NCI-H2029 (cell line): ENCODE measurements around the gene TP63.

Source experiments
- DNase-seq: peaks from one replicate; lab custom pipeline; 2025; lab: John Stamatoyannopoulos, UW

The TP63 gene

DNA sequence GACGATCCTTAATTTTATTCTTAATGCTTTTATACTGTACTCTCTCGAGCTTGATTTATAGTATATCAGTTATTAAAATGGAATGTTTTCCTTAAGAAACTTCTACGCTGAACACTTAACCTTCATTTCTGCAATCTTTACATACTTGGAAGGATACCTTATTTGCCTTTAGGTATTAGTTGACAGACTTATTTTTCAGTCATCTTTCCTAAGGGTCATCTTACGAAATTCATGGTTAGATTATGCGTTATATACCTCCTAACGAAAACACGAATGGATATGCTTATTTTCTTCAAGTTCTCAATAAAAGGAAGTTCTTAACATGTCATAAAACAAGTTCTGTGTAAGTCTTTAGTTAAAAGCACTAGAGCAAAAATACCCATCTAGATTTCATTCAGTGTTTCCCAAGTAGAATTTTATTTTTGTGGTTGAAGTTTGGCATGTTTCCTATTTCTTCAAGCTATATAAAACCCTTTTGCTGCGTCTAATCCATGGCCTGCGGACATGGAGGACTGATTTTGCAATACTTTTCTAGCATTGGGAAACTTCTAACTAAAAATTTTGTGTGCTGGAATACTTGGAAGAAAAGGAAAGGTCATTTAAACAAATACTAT, 231.3 kb downstream of the TP63 start:
- DNase-seq, result no peak

DNA sequence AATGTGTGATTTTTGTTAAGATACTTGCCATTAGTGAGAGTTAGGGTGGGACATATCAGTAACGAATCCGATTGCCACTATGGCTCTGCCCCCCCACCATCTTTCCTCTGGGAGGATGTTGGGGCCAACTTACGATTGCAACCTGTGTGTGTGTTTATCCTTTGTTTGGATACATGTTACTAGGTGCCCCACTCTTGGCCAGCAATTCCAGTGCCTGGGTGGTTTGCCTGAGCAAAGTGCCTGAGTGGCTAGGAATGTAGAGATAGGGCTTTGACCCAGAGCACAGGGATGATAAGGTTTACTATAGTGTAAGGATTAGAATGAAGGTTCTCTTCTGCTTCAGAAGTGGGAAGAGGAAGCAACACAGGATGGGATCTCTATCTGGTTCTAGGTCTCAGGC, 231.8 kb downstream of the TP63 start:
- no peak for DNase-seq

DNA sequence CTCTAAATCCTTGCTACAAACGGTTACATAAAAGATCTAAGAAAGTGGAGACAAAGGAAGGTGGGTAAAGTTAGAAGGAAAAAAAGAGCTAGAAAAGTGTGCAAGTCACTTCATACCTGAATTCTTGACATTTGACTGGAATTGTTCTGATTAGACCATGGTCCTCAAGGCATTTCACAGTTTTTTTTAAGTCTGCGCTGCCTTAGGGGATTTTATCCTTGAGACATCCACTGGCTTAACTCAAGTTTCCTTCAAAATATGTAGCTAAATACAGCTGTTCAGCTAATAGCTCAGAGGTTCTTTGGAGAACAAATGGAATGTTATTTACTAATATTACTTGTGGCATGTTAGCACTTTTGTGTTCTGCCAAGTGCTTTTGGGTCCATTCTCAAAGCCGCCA, 236.9 kb downstream of the TP63 start:
- no peak for DNase-seq

DNA sequence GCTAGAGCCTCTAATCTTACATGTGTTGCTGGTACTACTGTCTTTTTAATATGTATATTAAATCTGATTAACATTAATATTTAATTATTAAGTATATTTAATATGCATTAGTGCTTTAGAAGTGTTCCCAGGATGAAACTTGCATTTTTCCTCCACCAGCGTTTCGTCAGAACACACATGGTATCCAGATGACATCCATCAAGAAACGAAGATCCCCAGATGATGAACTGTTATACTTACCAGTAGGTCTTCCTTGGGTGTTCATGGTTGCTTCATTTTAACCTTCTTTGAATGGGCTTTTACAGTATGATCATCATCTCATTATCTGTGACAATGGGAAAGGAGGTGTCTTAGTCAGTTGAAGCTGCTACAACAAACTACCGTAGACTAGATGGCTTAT, 238.0 kb downstream of the TP63 start:
- no peak for DNase-seq

DNA sequence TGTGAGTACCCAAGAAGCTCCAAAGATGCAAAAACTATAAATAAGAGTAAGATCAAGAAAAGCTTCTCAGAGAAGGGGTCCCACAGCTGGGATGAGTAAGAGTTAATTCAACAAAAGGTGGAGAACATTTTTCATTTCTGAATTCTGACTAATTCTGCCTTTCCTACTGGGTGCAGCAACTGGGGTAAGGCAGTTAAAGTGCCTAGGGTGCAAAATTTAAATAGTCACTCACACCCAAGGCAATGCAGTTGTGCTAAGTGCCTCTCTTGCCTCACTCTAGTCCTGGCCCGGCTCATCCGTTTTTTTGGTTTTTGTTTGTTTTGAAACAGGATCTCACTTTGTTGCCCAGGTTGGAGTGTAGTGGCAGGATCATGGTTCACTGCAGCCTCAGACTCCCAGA, 240.2 kb downstream of the TP63 start:
- DNase-seq, result no peak

DNA sequence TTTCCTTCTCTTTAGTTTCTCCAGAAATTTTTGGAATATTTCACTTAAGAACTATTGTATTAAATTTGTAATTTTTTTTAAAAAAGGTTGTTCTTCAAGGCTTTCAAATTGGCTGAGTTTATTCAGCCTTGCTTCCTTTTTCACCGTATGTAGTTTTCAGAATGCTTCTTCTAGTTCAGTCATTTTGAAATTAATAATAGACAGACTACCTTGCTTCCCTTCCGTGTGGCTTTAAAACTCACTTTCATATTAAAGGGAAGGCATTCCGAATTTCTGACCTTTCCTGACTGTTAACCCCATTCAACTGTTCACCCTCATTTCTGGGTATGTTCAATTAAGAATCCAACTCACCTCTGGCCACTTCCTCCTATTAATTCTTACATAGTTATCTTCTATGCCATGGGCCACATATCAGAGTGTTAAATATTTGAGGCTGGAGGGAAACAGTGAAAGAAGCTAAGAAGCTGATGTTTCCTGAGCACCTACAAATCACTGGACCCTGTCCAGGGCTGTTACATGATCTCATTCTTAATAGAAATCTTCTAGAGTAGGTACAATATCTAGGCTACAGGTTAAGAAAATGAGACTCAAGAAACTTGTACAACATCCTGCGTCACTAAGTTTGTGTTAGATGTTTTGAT, 252.0 kb downstream of the TP63 start:
- DNase-seq, result no peak

DNA sequence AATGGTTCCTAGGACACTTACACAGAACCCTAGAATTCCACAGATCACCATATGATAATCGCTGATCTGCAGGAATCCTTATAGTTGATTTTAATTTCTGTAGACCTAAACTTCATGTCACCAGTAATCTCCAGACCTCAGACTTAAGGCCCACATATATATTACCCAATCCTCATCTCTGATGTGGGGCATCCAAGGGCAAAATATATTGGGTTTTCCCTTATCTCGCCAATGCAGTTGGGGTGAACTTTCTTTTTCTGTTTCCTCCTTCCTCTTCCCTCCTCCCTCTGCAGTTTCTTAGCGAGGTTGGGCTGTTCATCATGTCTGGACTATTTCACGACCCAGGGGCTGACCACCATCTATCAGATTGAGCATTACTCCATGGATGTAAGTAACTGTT, 259.3 kb downstream of the TP63 start:
- DNase-seq, result no peak

DNA sequence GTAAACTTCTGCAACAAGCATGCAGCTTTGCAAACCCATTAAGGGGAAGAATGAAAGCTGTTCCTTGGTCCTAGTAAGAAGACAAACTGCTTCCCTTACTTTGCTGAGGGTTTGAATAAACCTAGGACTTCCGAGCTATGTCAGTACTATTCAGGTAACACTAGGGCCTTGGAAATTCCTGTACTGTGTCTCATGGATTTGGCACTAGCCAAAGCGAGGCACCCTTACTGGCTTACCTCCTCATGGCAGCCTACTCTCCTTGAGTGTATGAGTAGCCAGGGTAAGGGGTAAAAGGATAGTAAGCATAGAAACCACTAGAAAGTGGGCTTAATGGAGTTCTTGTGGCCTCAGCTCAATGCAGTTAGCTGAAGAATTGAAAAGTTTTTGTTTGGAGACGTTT, 265.3 kb downstream of the TP63 start:
- no peak for DNase-seq

DNA sequence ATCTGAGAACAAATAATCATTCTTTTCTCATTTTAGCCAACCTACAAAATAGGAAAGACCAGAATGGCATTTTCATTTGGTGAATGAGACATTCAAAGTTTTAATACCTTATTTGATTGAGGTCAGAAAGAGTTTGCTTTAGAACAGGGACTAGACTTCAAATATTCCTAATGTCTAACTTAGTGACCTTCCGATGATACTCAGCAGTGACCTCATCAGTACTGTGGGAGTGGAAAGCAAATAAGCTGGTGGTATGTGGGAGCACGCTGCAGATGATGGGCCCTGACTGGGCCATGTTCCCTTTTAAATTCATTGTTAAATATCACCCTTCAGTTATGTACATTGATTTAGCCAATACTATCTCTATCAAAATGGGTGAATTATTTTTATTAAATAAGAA, 266.2 kb downstream of the TP63 start:
- DNase-seq, result no peak

DNA sequence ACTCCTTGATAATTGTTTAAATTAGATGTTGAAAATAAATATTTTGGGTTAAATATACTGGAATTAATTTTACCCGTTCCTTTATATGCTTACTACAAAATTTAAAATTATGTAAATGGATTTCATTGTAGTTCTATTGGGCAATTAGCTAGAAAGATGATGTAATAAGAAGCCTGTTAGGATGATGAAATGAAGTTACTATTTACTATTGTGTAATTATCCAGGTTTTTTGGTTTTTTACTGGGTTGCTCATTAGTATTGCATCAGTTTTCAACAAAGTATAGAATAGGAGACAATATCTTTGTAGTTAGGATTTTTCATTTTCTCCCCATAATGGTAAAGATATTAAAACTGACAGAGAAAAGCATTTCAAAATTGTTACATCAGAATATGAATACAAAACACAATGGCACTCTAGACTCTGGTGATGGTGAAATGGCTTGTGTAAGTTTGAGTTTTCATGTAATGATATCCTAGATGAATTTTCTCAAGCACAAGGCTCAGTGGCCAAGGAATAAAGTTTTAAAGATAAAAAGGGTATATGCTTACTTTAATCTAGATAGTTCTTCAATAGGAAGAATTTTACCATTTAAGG, 267.5 kb downstream of the TP63 start:
- DNase-seq, result no peak

DNA sequence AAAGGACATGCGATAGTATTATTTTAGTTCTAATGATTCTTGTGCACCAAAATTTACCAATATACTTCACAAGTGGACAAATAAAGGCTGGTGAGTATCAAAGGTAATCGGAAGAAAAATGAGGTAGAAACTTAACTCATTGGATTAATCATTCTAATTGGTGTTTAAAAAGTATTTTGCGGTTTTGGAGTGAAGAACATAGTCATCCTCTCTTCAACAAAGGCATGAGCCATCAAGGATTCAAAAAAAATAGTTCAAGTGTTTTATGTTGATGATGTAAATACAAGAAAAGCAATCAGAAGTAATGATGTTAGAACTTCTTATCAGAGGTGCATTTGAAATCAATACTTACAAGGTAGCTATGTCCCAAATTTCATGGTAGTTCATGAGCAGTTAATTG, 268.0 kb downstream of the TP63 start:
- DNase-seq, result no peak

DNA sequence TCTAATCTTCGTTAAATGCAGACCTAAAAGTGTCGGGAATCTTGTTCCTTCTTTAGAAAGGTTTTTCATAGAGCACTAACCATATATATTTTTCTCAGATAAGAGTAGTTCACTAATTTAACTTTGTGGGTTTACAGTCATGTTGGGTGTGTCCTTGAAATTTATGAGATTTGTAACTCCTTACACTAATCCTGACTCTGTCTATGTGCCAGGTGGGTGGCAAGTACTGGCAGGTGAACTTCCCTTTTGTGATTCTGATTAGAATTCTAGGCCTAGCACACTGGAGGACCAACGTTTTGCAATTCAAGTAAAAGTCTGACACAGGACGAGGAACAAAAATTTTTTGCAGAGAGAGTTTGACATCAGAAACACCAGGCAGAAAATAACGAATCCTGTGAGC, 269.4 kb downstream of the TP63 start:
- no peak for DNase-seq

DNA sequence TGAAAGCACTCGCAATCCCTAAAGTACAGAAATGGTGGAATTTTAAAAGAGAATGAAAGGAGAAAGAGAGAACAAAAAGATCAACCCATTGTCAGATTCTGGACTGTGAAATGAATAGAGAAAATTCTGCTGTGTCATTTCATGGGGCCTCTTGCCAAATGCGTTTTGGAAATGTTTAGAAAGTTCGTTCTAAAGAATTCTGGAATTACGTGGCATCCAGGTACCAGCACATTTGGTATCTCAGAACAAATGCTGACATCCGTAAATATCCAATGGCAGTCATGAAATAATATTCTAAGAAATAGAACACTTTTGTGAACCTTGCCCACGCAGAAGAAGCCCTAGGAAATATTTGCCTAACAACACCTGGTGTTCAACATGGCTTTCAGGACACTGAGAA, 270.3 kb downstream of the TP63 start:
- no peak for DNase-seq

DNA sequence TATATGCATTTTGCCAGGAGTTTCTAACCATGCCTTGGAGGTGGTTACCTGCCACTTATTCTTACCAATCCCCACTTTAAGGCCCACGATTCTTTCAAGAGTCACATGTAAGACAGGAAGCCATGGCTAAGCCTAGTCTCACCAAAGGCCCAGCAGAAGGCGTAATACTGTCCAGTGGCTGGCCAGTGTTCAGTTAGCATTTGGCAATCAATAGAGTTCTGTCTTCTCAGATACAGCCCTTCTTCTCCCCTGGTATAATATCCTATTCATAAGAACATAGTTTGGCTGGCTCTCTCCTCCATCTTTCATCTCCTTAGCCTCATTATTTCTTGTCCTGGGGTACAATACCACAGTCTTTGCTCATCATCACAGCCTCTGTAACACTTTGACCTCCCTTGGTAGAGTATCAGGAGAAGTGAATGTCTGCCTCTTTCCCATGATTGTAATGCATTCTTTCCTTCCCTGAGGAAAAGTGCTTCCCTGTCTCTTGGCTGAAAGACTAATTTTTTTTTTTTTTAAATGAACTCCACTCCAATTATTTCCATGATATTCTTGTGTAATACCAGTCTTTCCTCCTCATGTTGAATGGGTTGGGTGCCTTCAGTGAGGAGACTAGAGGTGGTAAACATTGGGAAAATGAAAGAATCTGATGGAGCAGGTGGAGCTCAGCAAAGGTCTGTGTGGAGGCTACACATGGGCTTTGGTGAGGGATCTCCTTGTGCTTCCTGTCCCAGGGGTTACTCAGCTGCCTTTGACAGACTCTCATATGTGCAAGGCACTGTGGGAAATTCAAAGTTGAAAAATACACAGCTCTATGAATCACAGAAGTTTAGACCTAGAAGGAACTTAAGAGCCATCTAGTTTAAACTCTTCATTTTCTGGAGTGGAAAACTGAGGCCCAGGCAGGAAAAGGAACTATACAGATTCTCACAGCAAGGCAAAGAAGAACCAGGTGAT, 271.3 kb downstream of the TP63 start:
- DNase-seq, result no peak

DNA sequence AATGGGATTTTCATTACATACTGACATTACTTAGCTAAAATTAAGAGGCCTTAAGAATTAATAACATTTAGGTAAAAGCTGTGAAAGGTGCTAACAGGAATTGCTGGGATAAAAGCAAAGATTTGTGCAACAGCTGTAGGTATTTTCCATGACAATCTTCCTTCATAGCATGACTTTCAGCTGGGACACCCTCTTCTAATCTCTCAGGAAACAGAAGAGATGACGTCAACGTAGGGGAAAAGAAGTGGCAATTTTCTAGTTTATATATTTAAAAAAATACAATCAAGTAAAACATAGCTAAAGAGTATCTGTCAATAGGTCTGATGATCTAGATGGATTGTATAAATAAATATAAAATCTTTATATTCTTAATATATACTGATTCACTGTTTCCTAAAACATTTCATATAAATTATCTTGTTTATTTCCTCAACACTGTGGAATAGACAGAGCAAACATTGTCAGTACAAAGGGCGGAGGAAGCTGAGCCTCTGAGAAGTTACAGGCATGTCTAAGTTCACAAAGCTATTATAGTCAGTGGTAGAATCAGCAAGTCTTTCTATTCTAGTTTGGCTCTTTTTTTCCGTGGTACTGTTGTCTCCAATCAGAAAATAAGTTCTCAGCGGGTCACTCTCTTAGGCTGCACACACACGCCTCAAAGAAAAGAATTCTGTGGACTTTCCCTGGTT, 272.5 kb downstream of the TP63 start:
- DNase-seq, result no peak

DNA sequence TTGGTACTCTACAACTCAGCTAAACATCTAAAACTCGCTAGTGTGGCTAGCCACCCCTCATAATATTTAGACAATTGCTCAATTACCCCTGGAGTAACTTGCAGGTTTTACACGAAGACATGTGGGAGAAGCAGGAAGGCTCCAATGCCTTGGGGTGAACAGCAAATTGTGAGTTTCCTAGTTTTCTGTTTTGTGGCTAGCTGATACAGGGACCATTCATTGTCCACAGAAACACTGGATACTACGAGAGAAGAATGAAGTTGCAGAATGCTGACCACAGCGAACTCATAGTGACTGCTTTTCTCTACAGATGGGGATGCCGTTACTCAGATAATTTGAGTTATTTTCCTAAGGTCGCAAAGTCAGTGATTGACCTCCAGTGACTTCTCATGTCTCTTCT, 276.6 kb downstream of the TP63 start:
- no peak for DNase-seq

DNA sequence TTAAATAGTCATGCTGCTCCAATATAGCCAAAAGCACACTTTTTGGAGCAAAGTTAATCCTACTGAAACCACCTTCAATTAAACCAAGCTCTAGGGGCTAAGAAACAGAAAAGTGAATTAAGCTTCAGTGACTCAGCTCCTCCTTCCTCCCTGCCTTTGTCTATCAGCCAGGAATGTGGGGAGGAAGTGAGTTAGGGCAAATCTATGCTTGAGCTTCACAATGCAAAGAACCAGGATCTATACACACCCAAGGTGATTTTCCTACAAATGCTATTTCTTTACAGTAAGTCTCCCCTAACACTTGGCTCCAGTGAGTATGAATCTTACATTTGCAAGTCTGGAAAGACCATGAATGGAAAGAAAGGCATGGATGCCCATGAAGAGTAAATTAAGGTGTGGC, 277.5 kb downstream of the TP63 start:
- DNase-seq, result no peak

DNA sequence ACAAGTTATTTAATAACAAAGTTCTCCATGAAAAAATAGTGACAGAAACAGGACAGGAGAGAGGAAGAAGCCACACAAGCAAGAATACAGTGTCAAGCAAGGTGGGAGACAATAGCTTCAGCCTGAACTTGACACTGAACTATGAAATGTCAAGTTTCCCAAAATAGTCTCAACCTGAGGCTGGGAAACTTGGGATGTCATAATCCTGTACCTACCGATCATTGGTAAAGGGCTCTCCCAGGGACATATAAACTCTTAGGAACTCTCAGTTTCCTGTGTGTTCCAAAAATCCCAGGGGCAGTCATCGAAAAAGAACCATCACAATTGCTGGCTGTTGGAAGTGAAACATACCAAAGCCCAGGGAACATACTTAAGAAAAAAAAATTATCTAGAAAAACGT, 277.9 kb downstream of the TP63 start:
- DNase-seq, result no peak

DNA sequence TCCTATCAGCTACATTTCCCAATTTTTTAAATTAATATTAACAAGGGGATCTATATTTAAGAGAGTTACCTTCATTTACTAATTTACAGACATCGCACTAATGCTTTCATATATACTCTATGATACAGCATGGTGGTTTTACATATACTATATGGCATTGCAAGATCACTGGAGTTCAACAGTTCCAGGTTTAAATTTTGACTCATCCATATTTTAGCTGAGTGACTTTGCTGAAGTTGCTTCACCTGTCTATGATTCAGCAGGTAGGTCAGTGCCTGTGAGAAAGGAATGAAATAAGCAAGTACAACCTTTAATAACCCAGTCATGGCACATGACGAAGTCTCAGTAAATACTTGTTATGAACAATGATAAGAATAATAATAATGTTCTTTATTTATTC, 278.4 kb downstream of the TP63 start:
- no peak for DNase-seq

DNA sequence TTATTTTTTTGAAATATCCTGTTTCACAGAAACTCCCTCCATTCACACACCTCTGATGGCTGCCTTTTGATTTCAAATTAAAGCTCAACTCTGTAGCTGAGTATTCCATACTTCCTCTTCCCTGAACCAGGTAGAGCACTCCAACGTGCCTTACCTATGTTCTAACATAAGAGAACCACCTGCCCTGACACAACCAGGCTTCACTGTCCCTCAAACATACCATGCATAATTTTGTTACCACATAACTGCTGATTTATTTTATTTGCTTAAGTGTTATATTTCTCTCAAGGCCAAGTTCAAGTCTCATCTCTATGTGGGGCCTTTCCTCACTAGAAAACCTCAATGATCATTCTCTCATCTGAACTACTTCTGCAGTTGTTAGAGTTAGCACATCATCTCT, 279.8 kb downstream of the TP63 start:
- no peak for DNase-seq

DNA sequence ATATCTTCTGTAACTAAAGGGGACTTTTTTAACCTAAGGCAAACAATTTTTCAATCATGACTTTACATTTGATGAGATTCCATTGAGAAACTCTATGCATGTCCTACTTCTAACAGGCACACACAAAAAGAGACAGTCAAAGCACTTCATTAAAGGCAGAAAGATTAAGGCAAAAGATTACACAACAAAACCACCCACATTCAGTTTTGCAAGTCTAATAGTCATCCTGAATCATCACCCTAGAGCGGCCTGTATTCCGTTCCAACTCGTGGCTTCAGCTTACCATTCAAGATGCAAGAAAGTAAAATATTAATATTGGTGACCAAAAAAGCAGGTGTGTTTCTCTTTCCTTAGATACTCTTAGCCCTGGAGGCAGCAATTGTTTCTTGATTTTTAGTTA, 283.6 kb downstream of the TP63 start:
- no peak for DNase-seq

DNA sequence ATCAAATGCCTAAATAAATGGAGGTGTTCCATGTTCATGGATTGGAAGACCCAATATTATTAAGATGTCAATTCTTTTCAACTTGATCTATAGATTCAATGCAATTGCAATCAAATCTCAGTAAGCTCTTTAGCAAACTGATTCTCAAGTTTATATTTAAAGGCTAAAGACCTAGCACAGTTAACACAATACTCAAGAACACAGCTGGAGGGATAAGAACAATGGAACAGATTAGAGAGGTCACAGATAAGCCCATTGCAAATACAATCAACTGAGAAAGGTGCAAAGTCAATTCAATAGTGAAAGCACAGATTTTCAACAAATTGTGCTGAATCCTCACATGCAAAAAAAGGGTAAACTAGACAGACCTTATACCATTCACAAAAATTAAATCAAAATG, 290.6 kb downstream of the TP63 start:
- no peak for DNase-seq
